MM.1S (cell line): ENCODE measurements around the gene DHH.

ENCODE experiments used
- DNase-seq: peaks from one replicate; pipeline ENCODE4 v3.0.0-alpha.2; 2015
- H2AFZ ChIP-seq: fragments of 300-600 bp; sonication (generic); 2 replicates; pipeline ENCODE4 v1.6.0; 2016; ENCODE audit warnings: antibody characterized with exemption, low read length
- H3F3A ChIP-seq: fragments of 300-600 bp; sonication (generic); 2 replicates; pipeline ENCODE4 v1.6.1; 2016; ENCODE audit warnings: mild to moderate bottlenecking, antibody characterized with exemption, low read length, moderate library complexity, mixed read lengths; ENCODE audit not compliant: insufficient read depth
- H3K27ac ChIP-seq: fragments of 300-600 bp; sonication (generic); 2 replicates; pipeline ENCODE4 v1.5.1; 2016; ENCODE audit warnings: mild to moderate bottlenecking, low read length
- H3K27me3 ChIP-seq: fragments of 300-600 bp; sonication (generic); replicated peaks from 2 replicates; pipeline ENCODE4 v1.6.0; 2016; ENCODE audit warnings: low read length; ENCODE audit not compliant: insufficient read depth
- H3K36me3 ChIP-seq: fragments of 300-600 bp; sonication (generic); replicated peaks from 2 replicates; pipeline ENCODE4 v1.6.1; 2016; ENCODE audit warnings: mild to moderate bottlenecking, low read length, mixed read lengths; ENCODE audit not compliant: insufficient read depth
- H3K4me1 ChIP-seq: fragments of 300-600 bp; sonication (generic); 2 replicates; pipeline ENCODE4 v1.6.1; 2016; ENCODE audit warnings: low read length, mixed read lengths
- H3K4me2 ChIP-seq: fragments of 300-600 bp; sonication (generic); 2 replicates; pipeline ENCODE4 v1.6.0; 2016; ENCODE audit warnings: low read depth, low read length
- H3K4me3 ChIP-seq: fragments of 300-600 bp; sonication (generic); 2 replicates; pipeline ENCODE4 v1.5.1; 2016; ENCODE audit warnings: low read length, mixed read lengths
- H3K79me2 ChIP-seq: fragments of 300-600 bp; sonication (generic); 2 replicates; pipeline ENCODE4 v1.6.1; 2016; ENCODE audit warnings: mixed run types, low read length, mixed read lengths
- H3K9ac ChIP-seq: fragments of 300-600 bp; sonication (generic); 2 replicates; pipeline ENCODE4 v1.6.1; 2016; ENCODE audit warnings: low read length, mixed read lengths
- H3K9me2 ChIP-seq: fragments of 300-600 bp; sonication (generic); replicated peaks from 2 replicates; pipeline ENCODE4 v1.6.1; 2016; ENCODE audit warnings: mild to moderate bottlenecking, low read length, mixed read lengths; ENCODE audit not compliant: insufficient read depth
- H3K9me3 ChIP-seq: fragments of 300-600 bp; sonication (generic); replicated peaks from 2 replicates; pipeline ENCODE4 v1.6.1; 2016; ENCODE audit warnings: mild to moderate bottlenecking, low read length, mixed read lengths; ENCODE audit not compliant: insufficient read depth
- H4K20me1 ChIP-seq: fragments of 300-600 bp; sonication (generic); 2 replicates; pipeline ENCODE4 v1.6.1; 2016; ENCODE audit warnings: mild to moderate bottlenecking, low read length, moderate library complexity, mixed read lengths; ENCODE audit not compliant: insufficient read depth
- CTCF ChIP-seq: fragments of 300-600 bp; sonication (generic); IDR thresholded peaks from 2 replicates; pipeline ENCODE4 v1.5.1; 2016; ENCODE audit warnings: antibody characterized with exemption, low read length, mixed read lengths
- EZH2 ChIP-seq: fragments of 300-600 bp; sonication (generic); optimal IDR thresholded peaks from 2 replicates; pipeline ENCODE3; 2017; ENCODE audit warnings: low read depth, mild to moderate bottlenecking, antibody characterized with exemption, low read length, mixed read lengths
- EZH2phosphoT487 ChIP-seq: fragments of 300-600 bp; sonication (generic); IDR thresholded peaks from 2 replicates; pipeline ENCODE4 v1.6.1; 2018; ENCODE audit warnings: antibody characterized with exemption, low read length

DHH gene

GRCh38 chr12:49133014-49133413, 38.4 kb upstream of the DHH start:
- Histone ChIP-seq H3K9me2 (no peaks in the 10 kb centered on the region), H3K36me3 (peaks cover 13% of the 10 kb centered on the region), H3K4me2 (peak overlapping the region; percentile 96), H3K79me2 (peaks cover 45% of the 10 kb centered on the region), H3K4me3 (peak overlapping the region; percentile 60), H3K4me1 (peaks cover 12% of the 10 kb centered on the region), H3K9ac (peak overlapping the region; percentile 64; the same call in 1 of the 2 replicates), H3K27me3 (no peaks in the 10 kb centered on the region), H2AFZ (peak overlapping the region; percentile 62), H3F3A (peaks cover 40% of the 10 kb centered on the region), H3K27ac (peak overlapping the region; percentile 66; the same call in 1 of the 2 replicates), H4K20me1 (peaks cover 14% of the 10 kb centered on the region), H3K9me3 (no peaks in the 10 kb centered on the region)
- TF ChIP-seq EZH2phosphoT487 = no peak
- TF ChIP-seq EZH2 = no peak
- no peak for TF ChIP-seq CTCF
- no peak for DNase-seq

- Histone ChIP-seq H3K9ac (peak overlapping the region; percentile 64), H3K4me3 (peak overlapping the region; percentile 60), H3F3A (peaks cover 49% of the 10 kb centered on the region), H2AFZ (peak overlapping the region; percentile 62), H4K20me1 (peaks cover 21% of the 10 kb centered on the region), H3K4me1 (peaks cover 12% of the 10 kb centered on the region), H3K4me2 (peak overlapping the region; percentile 96), H3K9me2 (no peaks in the 10 kb centered on the region), H3K27ac (peak overlapping the region; percentile 66), H3K79me2 (peaks cover 45% of the 10 kb centered on the region), H3K36me3 (peaks cover 13% of the 10 kb centered on the region), H3K27me3 (no peaks in the 10 kb centered on the region), H3K9me3 (no peaks in the 10 kb centered on the region)
- DNase-seq = peak; percentile 36
- no peak for TF ChIP-seq CTCF
- no peak for TF ChIP-seq EZH2phosphoT487
- TF ChIP-seq EZH2 = no peak
Measured at GRCh38 chr12:49131894-49132461, 37.4 kb upstream of the DHH start.

- Histone ChIP-seq H3K27me3 (no peaks in the 10 kb centered on the region), H2AFZ (peak within 1 kb of the TSS; percentile 62), H3K9ac (peak within 1 kb of the TSS; percentile 100), H3K9me3 (no peaks in the 10 kb centered on the region), H3F3A (peaks cover 55% of the 10 kb centered on the region), H4K20me1 (peaks cover 21% of the 10 kb centered on the region), H3K9me2 (no peaks in the 10 kb centered on the region), H3K4me2 (peak within 1 kb of the TSS; percentile 96), H3K4me3 (peak within 1 kb of the TSS; percentile 93), H3K4me1 (peaks cover 12% of the 10 kb centered on the region), H3K36me3 (peaks cover 13% of the 10 kb centered on the region), H3K27ac (peak within 1 kb of the TSS; percentile 100), H3K79me2 (peaks cover 45% of the 10 kb centered on the region)
- TF ChIP-seq CTCF = no peak
- TF ChIP-seq EZH2 = no peak
- DNase-seq = peak; percentile 91
Measured at GRCh38 chr12:49131051-49131893, 36.7 kb upstream of the DHH start, which contains the start of gene TUBA1B. TUBA1B (minus strand) TSS chr12:49131395; CDS start chr12:49131300, 95 bp downstream.
